CD4-positive, alpha-beta T cell treated with Interleukin-21 for 1 hour (primary cell): ENCODE results near the gene EDRF1.
A peak's percentile ranks its signal among the peaks of the same experiment; 100 is the strongest.
"Not testable (repeated sequence)": the region's sequence is repeated elsewhere in the genome, so short reads cannot be mapped to it uniquely, and the experiment has no call there.

Source experiments
- DNase-seq: peaks from one replicate; pipeline ENCODE4 v3.0.0-alpha.2; 2020

Gene EDRF1, protein sequence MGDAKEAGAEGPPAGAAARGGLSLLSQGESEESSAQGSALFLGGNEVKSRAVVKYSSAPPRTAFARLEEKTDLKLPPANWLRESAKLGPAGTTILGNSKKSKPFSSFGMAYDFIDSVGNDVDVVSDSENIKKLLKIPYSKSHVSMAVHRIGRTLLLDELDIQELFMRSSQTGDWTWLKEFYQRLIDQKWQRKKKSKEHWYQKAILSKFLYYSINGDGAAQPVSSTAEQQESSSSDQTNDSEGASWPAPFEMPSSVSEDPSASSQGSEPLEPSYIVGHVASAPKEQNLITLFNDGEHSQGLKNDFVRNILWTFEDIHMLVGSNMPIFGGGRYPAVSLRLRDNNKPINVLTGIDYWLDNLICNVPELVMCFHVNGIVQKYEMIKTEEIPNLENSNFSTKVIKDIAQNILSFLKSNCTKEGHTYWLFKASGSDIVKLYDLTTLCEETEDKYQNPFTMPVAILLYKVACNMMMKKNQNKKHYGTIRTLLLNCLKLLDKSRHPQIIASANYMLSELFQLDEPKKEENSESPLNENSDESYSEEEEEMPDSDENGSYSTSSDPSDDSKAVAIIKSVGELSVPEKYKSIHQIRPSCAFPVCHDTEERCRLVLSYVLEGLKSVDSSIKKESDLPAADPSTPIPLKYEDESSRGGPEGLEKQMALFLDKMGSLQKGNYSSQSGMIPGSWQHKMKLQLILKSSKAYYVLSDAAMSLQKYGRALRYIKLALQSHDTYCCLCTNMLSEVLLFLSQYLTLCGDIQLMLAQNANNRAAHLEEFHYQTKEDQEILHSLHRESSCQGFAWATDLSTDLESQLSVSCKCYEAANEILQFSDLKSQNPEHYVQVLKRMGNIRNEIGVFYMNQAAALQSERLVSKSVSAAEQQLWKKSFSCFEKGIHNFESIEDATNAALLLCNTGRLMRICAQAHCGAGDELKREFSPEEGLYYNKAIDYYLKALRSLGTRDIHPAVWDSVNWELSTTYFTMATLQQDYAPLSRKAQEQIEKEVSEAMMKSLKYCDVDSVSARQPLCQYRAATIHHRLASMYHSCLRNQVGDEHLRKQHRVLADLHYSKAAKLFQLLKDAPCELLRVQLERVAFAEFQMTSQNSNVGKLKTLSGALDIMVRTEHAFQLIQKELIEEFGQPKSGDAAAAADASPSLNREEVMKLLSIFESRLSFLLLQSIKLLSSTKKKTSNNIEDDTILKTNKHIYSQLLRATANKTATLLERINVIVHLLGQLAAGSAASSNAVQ

DNA sequence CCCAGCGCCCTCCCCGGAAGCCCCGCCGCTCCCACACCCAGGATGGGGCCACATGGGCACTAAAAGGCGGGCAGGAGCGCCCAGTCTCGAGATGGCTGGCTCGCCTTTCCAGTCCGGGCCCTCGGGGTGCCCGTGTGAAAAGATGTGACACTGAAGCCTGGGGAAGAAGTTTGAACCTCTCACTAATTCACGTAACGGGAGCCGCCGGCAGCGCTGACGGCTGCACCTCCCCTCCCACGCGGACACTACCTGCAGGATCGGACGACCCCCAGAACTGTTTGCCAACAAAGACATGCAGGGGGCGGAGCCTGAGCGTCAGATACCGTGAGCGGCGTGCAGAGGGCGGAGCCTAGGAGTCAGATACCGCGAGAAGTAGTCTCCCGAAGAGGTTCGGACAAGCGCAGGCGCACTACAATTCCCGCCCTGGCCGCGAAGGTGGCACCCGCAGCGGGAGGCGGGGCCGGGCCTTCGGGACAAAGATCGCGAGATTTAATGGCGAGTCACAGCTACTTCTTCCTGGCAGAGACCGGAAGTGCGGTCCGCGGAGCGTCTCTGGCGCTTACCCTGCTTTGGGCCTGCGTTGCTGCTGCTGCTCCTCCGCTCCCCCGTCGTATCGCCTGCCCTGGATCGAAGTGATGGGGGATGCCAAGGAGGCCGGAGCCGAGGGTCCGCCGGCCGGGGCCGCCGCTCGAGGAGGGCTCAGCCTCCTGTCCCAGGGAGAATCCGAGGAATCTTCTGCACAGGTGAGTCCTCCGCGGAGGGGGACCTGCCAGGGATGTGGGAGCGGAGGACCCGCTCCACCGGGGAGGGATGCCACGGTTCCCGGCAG, at the start of gene EDRF1:
Gene EDRF1 (plus strand): TSS at position 537 of the 829 bp plus-strand sequence. CDS start 99 bp downstream, at position 636.
- peak; percentile 100 for DNase-seq

DNA sequence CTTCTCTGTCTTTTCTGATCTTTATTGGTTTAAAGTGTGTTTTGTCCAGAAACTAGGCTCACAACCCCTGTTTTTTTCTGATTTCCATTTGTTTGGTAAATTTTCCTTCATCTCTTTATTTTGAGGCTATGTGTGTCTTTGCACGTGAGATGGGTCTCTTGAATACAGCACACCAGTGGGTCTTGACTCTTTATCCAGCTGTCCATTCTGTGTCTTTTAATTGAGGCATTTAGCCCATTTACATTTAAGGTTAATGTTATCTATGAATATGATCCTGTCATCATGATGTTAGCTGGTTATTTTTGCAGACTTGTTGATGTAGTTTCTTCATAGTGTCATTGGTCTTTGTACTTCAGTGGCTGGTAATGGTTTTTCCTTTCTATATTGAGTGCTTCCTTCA, 46.6 kb upstream of the EDRF1 start:
- no peak for DNase-seq

DNA sequence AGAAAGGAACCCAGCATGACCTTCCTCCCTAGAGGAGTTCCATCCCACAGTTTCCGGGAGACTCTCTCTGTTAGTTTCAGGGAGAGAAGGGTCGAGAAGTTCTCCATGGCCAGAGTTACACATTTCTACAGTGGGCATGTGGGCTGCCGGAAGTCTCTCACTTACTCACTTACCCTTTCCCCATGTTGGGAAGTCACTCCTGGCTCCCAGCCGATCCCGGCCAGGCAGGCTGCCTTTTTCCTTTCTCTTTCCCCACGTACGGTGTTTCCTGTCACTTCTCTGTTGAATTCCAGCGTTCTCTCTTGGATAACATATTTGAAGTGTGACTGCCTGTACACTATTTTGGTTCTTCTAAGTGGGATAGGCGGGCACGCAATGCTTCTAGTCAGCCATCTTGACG, 40.1 kb upstream of the EDRF1 start:
- DNase-seq = no peak

DNA sequence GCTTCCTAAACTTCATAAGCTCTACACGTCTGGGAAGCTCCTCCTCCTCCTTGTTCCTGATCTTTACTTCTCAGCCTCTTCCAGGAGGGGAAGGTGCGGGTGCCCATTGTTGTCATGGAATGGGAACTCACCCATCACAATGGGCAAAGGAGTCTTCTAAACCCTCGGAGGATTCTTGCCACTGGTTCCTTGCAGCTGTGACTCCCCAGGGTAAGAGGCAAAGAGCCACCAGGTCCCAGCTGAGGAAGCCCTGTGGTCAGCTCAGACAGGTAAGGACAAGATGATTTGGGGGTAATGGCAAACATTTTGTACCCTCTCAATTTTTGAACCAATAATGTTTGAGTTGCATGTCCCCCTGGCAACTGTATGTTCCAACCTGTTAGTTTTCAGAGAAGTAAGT, 36.4 kb upstream of the EDRF1 start, which contains the start of gene TEX36:
Gene TEX36 (minus strand): TSS at position 101 of the 400 bp plus-strand sequence. CDS start 174 bp downstream, outside the sequence.
- DNase-seq = no peak

DNA sequence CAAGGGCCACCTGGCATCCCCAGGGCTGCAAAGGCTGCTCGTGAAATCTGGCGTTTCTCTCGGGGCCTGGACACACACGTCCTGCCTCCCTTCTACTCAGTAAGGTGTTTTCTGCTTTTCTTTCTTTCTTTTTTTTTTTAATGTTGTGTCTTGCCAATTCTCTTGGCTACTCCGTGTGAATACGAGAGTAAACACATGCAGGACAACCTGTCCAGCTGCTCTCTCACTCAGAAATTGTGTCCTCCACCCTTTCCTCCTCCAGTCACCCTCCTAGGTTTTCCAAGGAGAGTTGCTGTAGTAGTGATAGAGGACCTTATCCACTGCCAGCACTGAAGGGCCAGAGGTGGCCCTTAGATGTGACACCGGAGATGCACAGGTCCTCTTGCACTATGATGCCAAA, 35.7 kb upstream of the EDRF1 start:
- DNase-seq = no peak

DNA sequence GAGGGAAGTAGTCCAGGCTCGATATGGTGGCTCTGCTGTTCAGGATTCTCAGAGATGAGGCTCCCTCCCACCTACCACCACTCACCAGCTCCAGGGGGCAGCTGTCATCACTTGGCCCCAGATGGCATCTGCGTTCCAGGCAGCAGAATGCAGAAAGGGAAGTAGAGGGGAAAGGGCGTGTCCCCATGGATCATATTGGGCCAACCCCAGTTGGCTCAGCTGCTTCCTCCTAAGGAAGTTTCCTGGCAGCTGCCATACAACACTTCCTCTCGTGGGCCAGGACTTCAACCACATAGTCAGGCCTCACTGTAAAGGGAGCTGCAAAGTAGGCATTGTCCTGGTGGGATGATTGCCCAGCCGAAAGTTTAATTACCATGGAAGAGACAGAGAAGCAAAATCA, 34.9 kb upstream of the EDRF1 start:
- no peak for DNase-seq

DNA sequence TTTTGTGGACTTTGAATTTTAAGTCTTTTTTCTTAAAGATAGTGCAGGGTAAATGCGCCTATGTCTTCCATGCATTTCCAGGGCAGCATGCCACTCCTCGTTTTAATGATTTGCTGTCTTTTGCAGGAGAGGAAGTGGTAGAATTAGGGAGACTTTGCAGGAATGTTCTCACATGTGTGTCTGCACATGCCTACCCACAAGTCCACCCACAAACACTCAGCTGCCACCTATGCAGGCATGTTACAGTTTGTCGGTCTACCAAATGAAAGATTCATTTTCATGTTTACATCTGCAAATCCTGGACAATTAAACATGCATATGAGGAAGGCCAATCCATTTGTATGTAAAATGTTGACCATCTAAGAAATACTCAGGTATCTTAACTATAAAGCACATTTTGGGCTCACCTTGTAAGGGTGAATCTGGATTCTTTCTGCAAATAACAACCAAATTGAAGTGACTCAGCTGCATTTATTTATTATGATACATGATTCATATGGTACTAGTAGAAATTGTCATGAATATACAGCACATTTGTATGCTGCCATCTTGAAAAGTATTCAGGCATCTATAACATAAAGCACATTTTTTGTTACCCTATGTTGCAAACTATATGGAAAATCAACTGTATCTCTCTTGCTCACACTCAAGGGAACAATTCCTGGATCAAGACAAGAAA, 31.9 kb upstream of the EDRF1 start:
- no peak for DNase-seq

DNA sequence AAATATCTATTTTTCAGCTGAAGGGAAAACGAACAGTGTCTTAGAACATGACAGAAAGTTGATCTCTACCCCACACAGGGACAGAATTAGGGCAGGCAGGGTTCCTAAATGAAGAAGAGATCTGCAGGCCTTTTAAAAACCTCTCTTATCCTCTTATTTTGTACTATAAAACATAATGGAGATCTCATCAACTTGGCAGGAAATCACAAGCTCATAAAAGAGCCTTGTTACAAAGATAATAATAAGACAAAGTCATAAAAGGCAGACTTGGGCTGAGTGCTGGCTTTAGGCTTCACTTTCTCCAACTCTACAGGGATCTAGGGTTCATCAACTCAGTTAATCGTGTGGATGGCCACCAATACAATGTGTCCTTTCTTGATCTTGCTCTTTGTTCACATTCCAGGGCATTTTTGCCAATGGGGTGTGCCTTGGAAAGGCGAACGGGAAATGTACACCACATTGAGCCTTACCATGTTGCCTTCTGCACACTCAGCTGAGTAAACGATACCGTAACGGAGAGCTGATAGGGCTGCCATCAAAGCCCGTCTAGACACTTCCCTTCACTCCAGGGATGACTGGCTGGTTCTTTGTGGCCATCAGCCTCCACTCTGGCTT, 29.4 kb upstream of the EDRF1 start:
- DNase-seq = no peak

DNA sequence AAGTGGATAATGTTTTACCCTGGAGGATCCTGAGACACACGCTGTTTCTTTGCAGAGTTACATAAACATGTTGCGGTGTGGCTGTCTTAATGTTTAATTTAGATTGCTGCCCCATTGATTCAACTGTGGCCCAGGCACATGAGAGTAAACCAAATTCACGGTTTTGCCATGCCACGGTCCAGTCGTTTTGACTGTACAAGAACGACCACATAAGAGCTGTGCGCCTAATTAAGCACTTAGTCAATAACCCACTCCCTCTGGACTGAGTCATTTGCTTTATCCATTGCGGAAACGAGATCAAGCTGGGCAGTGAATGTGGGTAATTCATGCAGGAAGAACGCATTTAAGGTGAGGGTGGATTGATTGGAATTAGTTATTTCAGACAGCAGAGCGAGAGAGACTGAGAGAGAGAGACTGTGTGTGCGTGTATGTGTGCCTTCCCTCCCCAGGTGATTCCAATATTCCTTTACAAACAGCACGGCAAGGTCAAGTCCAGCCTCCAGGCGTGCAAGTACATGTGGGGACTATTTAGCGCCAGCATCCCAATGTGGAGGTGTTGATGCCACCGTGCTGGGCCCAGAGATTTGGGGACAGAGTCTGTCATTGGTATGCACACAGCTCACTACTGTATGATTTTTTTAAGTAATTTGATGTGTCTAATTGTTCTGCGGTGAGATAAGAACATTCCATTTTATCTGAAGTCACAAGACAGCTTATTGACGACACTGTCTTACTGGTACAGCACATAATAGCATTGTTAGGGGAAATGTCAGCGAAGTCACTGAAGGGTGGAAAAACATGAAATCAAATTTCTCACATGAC, 28.1 kb upstream of the EDRF1 start:
- no peak for DNase-seq

DNA sequence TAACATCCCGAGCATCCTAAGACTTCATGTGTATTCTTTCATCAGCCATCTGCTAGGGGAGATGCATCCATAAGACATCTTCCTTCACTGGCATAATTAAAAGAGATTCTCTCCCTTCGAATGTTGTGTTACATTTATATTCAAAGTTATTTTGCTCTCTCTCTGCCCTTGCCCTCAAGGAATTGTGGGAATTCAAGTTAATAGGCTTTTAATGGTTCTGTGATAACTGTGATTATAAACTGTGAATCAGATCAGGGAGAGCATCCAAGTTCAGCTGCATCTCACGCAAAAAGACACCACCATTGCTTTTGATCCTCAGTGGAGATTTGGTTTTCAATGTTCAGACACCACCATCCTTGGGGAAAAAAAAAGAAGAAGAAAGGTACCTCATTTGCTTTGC, 27.3 kb upstream of the EDRF1 start:
- DNase-seq = no peak

DNA sequence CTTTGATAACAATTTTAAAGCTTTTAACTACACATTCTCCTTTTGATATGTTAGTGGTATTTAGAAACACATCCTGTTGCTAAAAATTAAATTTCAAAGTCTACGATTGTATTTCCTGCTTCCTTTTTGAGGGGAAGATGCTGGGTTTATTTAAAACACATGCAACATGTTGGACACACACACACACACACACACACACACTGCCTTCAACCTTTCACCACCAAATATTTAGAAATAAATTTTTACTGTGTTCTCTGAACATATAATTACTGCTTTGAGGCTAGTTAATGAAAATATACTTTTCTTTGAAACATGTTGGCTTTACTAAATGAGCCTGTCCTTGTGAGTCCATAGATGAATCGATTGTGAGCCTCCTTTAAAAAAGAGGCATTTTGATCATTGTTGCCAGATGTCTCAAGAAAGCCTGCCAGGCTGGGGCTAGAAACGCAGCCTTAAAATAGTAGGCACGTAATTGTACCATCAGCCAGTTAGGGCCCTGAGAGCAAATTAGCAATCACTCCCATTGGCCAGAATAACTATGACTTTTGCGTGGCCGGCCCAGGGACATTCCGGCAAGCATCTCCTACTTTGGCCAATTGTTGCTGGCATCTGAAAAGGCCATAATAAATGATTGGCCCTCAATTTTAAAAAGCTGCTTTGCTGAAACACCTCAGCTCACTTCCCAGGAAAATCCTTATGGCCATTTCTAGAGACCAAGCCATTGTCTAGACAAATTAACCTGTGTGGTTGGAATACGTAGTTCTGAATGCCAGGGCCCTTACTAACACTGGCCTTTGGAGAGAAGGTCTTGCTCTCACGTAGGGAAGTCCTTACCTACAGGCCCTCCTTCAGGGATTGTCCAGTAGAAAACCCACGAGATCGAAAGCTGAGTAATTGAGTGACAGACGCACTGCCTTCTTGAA, 26.6 kb upstream of the EDRF1 start:
- DNase-seq = no peak

DNA sequence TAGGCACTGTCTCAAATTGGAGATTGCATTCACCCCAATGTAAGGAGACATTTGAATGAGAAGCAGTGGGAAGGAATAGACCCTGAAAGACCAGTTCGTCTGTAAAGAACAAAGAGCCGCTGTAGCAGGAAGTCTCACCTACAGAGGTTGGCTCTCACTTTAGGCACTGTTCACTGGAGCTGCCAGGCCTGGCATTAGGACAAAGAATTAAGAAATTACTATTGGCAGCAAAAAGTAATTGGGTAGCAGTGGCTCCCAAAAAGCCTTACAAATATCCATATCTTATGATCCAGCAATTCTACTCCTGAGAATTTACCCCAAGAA, 26.0 kb upstream of the EDRF1 start:
- DNase-seq = no peak

DNA sequence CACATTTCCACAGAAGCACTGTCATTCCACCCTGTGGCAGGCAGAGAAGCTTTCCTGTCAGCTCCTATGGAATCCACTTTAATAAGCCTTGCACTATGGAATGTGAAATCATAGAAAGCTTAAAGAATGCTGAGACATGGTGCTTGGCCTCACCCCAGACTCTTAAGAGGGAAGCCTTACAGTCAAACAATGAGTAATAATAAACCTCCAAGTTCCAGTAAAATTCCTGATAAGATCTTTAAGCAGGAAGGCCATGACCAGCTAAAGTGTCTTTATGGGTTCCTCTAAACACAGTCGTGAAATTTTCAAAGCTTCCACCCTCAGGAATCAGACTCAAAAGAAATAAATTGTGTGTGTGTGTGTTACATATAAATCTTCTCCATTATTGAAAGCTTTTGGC, 24.6 kb upstream of the EDRF1 start:
- no peak for DNase-seq

DNA sequence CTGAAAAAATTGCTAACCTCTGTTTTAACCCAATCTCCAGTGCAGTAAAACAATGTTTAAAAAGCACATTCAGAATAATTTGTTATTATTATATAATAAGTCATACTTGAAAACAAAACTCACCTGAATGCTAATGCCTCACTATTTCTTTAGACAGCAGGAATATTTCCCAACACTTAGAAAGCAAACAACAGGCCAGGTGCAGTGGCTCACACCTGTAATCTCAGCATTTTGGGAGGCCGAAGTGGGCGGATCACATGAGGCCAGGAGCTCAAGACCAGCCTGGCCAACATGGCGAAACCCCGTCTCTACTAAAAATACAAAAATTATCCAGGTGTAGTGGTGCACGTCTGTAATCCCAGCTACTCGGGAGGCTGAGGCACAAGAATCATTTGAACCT, 22.6 kb upstream of the EDRF1 start:
- not testable (repeated sequence) for DNase-seq

DNA sequence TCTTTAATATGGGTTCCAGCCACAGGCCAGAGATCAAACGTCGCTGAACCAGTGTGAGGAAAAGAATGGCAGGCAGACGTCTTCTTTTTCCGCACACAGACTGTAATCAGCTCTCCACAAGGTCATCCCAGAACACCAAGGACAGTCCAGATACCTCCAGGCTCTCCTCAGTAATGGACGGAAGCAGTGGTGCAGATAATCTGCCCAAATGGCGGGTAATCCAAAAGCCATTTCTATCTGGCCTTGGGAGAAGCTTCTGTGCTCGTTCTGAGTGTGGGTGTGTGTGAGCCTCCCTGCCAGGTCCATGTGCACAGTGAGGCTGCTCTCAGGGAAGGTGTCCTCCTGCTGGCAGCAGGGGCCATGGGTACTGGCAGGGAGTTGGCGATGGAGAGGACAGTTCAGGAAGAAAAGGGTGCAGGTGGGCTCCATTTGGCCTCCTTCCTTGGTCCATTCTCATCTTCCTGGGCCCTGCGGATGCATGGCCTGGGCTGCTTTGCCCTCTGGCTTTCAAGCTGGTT, 21.0 kb upstream of the EDRF1 start:
- DNase-seq = no peak

DNA sequence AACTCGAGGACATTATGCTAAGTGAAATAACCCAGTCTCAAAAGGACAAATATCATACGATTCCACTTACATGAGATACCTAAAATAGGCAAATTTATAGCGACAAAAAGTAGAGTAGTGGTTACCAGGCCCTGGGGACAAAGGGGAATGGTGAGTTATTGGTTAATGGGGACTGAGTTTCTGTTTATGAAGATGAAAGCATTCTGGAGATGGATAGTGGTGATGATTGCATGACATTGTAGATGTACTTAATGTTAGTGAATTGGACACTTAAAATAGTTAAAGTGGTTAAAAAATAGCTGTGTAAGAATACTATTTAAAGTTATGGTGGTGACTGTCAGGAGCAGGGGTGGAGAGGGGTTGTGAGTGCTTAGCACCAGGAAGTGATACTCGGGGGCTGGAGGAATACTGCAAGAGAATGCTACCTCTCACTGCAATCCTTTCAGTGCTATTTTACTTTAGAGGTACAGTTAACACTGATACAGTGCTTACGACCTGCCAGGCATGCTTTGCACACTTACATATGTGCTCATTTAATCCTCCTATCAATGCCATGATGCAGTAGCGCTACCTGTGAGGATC, 19.9 kb upstream of the EDRF1 start:
- DNase-seq = no peak

DNA sequence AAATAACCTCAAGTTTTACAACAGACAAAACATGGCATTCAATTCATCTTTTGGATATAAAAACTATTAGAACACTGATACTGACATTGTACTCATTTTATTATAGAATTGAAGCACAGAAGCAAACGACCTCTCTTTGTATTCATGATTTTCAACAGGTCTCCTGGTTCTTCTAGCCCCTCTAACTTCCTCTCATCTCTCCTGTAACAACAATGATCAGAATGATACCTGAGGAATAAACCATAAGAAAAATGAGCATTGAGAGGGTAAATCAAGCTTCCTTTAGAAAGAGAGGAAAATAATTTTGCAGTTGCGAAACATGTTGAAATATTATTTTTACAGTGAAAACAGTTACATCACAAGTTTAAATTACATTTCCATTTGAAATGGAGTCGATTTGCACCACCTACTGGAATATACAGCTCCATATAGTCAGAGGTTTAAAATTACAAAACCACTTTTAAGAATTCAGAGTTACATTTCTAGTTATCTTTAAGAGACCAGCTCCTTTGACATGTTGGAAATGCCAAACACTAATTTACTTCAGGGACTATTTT, 19.1 kb upstream of the EDRF1 start:
- no peak for DNase-seq
